GM23248 (cell line): ENCODE data around the gene SERINC3.

ENCODE experiments used
- EZH2 ChIP-seq: fragments of 200-600 bp; sonication (generic); IDR thresholded peaks from 2 replicates; pipeline ENCODE4 v1.6.1; 2018; ENCODE audit warnings: antibody characterized with exemption, mild to moderate bottlenecking; ENCODE audit not compliant: insufficient read depth, poor library complexity, severe bottlenecking
- EZH2phosphoT487 ChIP-seq: fragments of 200-600 bp; sonication (generic); IDR thresholded peaks from 2 replicates; pipeline ENCODE4 v1.6.1; 2018; ENCODE audit warnings: antibody characterized with exemption, moderate library complexity, mild to moderate bottlenecking, low read depth; ENCODE audit not compliant: insufficient read depth

DNA sequence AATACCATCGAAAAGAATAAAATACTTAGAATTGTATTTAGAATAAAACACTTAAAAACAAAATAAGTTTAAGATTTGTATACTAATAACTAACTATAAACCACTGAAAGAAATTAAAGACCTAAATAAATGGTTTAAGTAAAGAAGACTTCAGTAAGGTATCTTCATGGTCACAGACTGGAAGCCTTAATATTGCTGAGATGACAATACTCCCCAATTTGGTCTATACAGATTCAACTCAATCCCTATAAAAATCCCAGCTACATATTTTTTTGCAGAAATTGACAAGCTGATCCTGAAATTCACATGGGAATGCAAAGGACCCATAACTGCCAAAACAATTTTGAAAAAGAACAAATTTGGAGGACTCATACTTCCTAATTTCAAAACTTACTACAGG lies 18.9 kb downstream of the SERINC3 start:
- TF ChIP-seq EZH2phosphoT487: no peak
- no peak for TF ChIP-seq EZH2
